Endodermal cell (in vitro differentiated cells): ENCODE results near the gene HOXA6. TPM values are rescaled to one million over a fixed set of nuclear protein-coding genes. Genes with fewer than 3 reads are reported as not detected.
A peak's percentile ranks its signal among the peaks of the same experiment; 100 is the strongest.

ENCODE experiments used
- DNase-seq: peaks from one replicate; pipeline ENCODE4 v3.0.0-alpha.2; 2017
- H3K27ac ChIP-seq: 2 replicates; pipeline ENCODE4 v1.5.1; 2013; ENCODE audit warnings: mild to moderate bottlenecking, low read depth, low read length, moderate library complexity
- H3K27me3 ChIP-seq: 2 replicates; pipeline ENCODE4 v1.6.1; 2013; ENCODE audit warnings: mild to moderate bottlenecking, low read length, moderate library complexity; ENCODE audit not compliant: insufficient read depth, control insufficient read depth, poor library complexity, severe bottlenecking
- H3K36me3 ChIP-seq: 2 replicates; pipeline ENCODE4 v1.7.0; 2013; ENCODE audit warnings: mild to moderate bottlenecking, low read length, moderate library complexity; ENCODE audit not compliant: control insufficient read depth, insufficient read depth
- H3K4me1 ChIP-seq: one replicate; pipeline ENCODE4 v1.7.0; 2013; ENCODE audit warnings: low read length; ENCODE audit not compliant: control insufficient read depth, insufficient read depth
- H3K4me3 ChIP-seq: 2 replicates; pipeline ENCODE4 v1.5.1; 2013; ENCODE audit warnings: mild to moderate bottlenecking, low read length, moderate library complexity
- H3K9ac ChIP-seq: 2 replicates; pipeline ENCODE4 v1.6.1; 2013; ENCODE audit warnings: mild to moderate bottlenecking, low read length, moderate library complexity; ENCODE audit not compliant: poor library complexity, severe bottlenecking; ENCODE audit errors: extremely low read depth
- H3K9me3 ChIP-seq: 2 replicates; pipeline ENCODE4 v1.6.1; 2013; ENCODE audit warnings: mild to moderate bottlenecking, low read length, moderate library complexity; ENCODE audit not compliant: control insufficient read depth
- H3K27ac Mint-ChIP-seq: 2 replicates; pipeline ENCODE4 v1.8.0; 2020; ENCODE audit warnings: mixed read lengths
- H3K27me3 Mint-ChIP-seq: 2 replicates; pipeline ENCODE4 v1.8.0; 2021; ENCODE audit warnings: mild to moderate bottlenecking, mixed read lengths; ENCODE audit not compliant: insufficient read depth
- H3K36me3 Mint-ChIP-seq: 2 replicates; pipeline ENCODE4 v1.8.0; 2020; ENCODE audit warnings: low read depth, mixed read lengths
- H3K4me1 Mint-ChIP-seq: 2 replicates; pipeline ENCODE4 v1.8.0; 2020; ENCODE audit warnings: mixed read lengths
- H3K4me3 Mint-ChIP-seq: 2 replicates; pipeline ENCODE4 v1.8.0; 2020; ENCODE audit warnings: mild to moderate bottlenecking, moderate library complexity, mixed read lengths
- H3K9me3 Mint-ChIP-seq: 2 replicates; pipeline ENCODE4 v1.8.0; 2020; ENCODE audit warnings: mild to moderate bottlenecking, mixed read lengths
- CTCF ChIP-seq: fragments of 200-600 bp; sonication (generic); conservative IDR thresholded peaks from 2 replicates; pipeline ENCODE4 v1.5.0; 2021; ENCODE audit warnings: antibody characterized with exemption, mild to moderate bottlenecking
- WGBS, 2 experiments: methylation state at CpG; one replicate each; pipeline versions ENCODE4 v1.1.5 to v1.1.7; 2013; ENCODE audit warnings: missing lambda C conversion rate in 2 of 2, mixed read lengths in 1 of 2; ENCODE audit not compliant: insufficient coverage in 1 of 2, insufficient read length in 1 of 2; 5-methylcytosine and 5-hydroxymethylcytosine counted together
- total RNA-seq, 2 donors: library from RNA; stranded (reverse); fragmentation: NEBNext Ultra II Directional in 1 of 2; extraction: Animal tissue kit (Norgen Biotek cat#: 25700) in 1 of 2; gene quantifications; 2 replicates in 1 of 2; 3 replicates in 1 of 2; pipeline ENCODE4 v1.2.1, GENCODE V29; 2021

Gene HOXA6
- total RNA-seq, 2 donors from 2014 or later, result not detected

- peaks cover 100% of the 10 kb centered on the region for H3K27me3 Mint-ChIP-seq
- peaks cover 23% of the 10 kb centered on the region for H3K4me1 Mint-ChIP-seq
- Histone ChIP-seq H3K9me3 (no peaks in the 10 kb centered on the region), H3K27me3 (peaks cover 100% of the 10 kb centered on the region), H3K4me3 (peak overlapping the region; percentile 77), H3K9ac (no peak overlapping the region), H3K4me1 (peaks cover 12% of the 10 kb centered on the region), H3K27ac (no peak overlapping the region), H3K36me3 (no peaks in the 10 kb centered on the region)
- peaks cover 3% of the 10 kb centered on the region for H3K9me3 Mint-ChIP-seq
- peak overlapping the region; percentile 46 for H3K4me3 Mint-ChIP-seq
- no peak for TF ChIP-seq CTCF
- no peaks in the 10 kb centered on the region for H3K36me3 Mint-ChIP-seq
- 2 to 4% methylated on average over 33 to 72 of the region's 72 CpGs for WGBS, 2 experiments
- H3K27ac Mint-ChIP-seq, result no peak overlapping the region
- DNase-seq, result peak; percentile 74
Observed at GRCh38 chr7:27184337-27185012, 36.9 kb upstream of the HOXA6 start.

GRCh38 chr7:27183682-27184336 lies 36.2 kb upstream of the HOXA6 start:
- Histone ChIP-seq H3K36me3 (no peaks in the 10 kb centered on the region), H3K27me3 (peaks cover 100% of the 10 kb centered on the region), H3K4me1 (peaks cover 12% of the 10 kb centered on the region), H3K9ac (no peak overlapping the region), H3K9me3 (no peaks in the 10 kb centered on the region), H3K4me3 (peak overlapping the region; percentile 77), H3K27ac (no peak overlapping the region)
- 2 to 4% methylated on average over 26 to 28 of the region's 30 CpGs for WGBS, 2 experiments
- H3K4me3 Mint-ChIP-seq, result peak overlapping the region; percentile 46
- TF ChIP-seq CTCF, result no peak
- H3K27ac Mint-ChIP-seq, result no peak overlapping the region
- H3K9me3 Mint-ChIP-seq, result peaks cover 4% of the 10 kb centered on the region
- DNase-seq, result peak; percentile 71
- H3K36me3 Mint-ChIP-seq, result no peaks in the 10 kb centered on the region
- H3K4me1 Mint-ChIP-seq, result peaks cover 26% of the 10 kb centered on the region
- peaks cover 100% of the 10 kb centered on the region for H3K27me3 Mint-ChIP-seq

GRCh38 chr7:27182861-27183681 lies 35.5 kb upstream of the HOXA6 start:
- Histone ChIP-seq H3K9me3 (no peaks in the 10 kb centered on the region), H3K36me3 (no peaks in the 10 kb centered on the region), H3K4me1 (peaks cover 6% of the 10 kb centered on the region), H3K4me3 (peak overlapping the region; percentile 77), H3K9ac (no peak overlapping the region), H3K27ac (no peak overlapping the region), H3K27me3 (peaks cover 100% of the 10 kb centered on the region)
- Mint-ChIP-seq H3K9me3 (peaks cover 4% of the 10 kb centered on the region), H3K4me1 (peaks cover 19% of the 10 kb centered on the region), H3K4me3 (peak overlapping the region; percentile 46), H3K27me3 (peaks cover 100% of the 10 kb centered on the region), H3K27ac (no peak overlapping the region), H3K36me3 (no peaks in the 10 kb centered on the region)
- 3 to 17% methylated on average over 12 to 37 of the region's 39 CpGs for WGBS, 2 experiments
- peak; percentile 89 for DNase-seq
- TF ChIP-seq CTCF, result no peak
